HG03575 (cell line): ENCODE measurements around the gene KLF6.

Experiments
- ATAC-seq: cut with Tn5 transposase; IDR thresholded peaks from one replicate; pipeline ENCODE4 v1.9.1; 2021; ENCODE audit not compliant: unreplicated experiment, insufficient number of reproducible peaks, low FRiP score; ENCODE audit errors: extremely low read depth

KLF6 gene

DNA sequence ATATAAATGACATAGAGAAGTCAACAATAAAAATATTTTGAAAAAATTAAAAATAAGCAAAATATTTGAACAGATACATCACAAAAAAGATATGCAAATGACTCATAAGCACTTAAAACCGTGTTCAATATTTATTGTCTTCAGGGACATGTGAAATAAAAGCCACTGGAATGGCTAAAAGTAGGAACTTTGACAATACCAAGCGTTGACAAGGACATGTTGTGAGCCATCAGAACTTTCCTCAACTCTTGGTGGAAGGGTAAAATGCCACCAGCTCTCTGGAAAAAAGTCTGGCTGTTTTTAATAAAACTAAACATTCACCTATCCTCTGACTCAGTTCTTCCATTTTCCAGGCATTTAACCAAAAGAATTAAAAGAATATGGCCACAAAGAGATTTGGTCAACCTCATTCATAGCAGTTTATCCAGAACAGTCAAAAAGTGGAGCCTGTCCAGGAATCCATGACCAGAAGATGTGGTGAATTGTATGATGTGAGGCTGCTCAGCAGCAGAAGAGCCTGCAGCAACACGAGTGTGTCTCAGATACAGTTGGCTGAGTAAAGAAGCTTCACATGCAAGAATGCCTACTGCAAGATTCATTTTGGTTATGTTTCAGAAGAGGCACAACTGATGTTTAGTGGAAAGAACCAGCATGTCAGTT is 7.1 kb upstream of the KLF6 start:
- no peak for ATAC-seq

DNA sequence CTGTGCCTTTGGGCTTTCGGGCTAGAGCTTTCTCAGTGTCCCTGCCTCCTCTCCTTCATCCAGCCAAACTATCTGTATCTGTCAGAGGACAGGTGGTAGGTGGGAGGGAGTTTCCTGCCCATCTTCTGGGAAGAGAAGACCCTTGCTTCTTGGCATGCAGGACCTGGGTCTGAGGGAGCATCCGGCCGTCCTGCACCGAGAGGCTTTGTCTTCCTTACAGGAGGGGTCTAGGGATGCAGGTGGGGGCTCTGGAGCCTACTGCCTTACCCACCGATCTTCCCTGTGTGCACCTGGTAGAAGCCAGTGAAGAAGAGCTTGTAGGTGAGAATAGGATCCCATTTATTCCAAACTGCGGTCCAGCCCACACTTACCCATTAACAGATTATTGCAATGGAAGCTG is 5.8 kb upstream of the KLF6 start:
- ATAC-seq: no peak

DNA sequence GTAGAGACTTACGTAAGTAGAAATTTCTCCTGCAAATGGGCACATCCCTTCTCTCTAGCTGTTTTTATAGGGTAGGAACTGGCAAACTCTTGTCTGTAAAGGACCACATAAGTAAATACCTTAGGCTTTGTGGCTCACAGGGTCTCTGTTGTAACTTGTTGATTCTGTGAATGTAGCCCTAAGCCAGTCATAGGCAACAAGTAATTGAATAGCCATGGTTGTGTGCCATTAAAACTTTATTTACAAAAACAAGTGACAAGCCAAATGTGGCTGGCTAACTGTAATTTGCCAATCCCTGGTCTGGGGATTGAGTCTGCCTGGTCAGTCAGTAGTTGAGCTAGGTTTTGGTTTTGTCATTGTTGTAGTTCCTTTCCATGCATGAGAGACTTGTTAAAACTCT is 5.3 kb upstream of the KLF6 start:
- no peak for ATAC-seq

DNA sequence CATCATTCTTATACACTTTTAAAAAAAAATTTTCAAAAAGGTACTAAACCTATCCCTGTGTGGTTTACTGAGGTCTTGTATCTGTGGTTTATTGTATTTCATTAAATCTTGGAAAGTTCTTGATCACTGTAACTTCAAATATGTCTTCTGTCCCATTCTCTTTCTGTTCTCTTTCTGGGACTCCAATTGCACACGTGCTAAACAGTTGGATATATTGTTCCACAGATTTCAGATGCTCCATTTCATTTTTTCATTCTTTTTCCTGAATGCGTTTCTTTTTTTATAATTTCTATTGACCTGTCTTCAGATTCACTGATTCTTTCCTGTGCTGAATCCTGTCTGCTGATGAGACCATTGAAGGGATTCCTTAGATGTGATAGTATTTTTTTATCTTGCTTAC is 4.6 kb upstream of the KLF6 start:
- ATAC-seq: no peak

DNA sequence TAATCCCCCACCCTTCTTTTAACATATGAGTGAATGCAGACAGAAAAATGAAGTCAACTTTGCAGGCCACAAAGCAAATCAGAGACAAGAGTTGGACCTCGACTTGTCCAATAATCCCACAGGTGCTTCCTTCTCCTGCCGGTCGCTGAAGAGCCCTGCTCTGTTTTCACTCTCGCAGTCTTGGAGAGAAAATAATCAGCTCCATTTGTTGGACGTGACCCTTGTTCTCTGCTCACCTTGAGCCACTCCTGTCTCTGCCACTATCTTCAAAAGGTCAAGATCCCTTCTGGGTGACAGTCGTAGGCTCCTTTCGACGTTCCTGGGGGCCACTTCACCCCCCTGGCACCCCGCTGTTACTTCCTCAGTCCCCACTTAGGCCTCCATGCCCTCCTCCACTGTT is 2.8 kb upstream of the KLF6 start:
- no peak for ATAC-seq

DNA sequence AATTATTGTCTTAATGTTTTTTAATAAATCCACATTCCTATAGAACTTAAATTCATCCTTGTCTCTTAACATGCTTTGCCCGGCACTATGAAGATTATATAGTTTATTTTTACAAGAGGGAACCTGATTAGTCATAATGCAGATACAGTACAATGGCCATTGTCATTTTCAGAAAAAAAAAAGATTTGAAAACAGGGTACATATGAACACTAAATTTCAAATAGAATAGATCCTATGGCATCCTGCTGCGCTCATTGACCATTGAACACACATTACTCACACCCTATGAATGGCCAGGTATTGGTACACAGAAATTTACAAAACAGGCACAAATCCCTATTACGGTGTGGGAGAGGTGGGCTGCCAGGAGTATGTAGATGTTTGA is 2.0 kb upstream of the KLF6 start:
- ATAC-seq: no peak

DNA sequence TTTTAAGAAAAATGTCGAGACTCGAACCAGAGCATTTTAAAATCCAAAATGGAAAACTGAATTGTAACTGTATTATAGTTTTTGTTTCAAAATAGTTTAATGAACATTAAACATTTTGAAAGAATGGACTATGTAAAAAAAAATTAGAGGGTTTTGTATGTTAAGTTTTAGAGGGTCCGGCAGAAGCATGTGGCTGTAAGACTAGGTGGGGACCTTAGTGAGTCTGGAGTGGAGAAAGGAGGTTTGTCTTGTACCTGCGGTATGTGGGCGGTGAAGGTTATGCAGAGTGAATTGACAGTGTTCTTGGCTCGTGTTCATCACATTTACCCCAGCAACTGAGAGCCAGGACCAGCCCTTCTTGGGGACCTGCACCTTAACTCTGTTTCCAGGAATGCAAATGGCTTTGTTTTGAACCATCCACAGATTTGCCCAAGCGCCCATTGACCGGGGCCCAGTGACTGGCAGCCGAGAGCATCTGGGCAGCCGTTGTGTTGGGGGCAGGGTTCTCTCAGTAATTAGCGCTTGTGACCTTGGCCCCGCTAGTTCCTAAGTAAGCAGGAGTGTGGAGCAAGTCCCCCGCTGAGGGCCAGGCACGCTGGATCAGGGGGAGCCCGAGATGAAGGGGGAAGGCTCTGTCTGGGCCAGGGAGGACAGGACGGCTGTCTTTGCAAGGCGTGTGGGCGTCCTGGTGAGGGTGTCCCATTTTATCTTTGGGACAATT is 1.4 kb upstream of the KLF6 start:
- ATAC-seq: no peak

DNA sequence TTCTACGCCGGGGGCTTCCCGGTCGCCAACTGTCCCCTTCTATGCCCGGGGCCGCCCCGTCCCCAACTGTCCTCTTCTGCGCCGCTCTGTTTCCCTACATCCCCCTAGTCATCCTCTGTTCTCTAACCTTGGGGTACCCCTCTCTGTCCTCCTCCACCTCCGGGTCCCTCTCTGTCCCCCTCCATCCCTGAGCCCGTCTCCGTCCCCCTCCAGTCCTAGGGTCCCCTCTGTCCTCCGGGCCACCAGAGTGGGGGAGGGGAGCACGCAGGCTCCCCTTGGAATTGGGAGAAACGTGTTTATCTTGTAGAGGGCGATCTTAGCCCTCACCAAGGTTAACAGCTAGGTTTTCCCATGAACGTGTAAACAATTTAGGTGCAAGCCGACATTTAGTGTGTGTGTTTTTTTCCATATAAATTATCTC is 852 bp upstream of the KLF6 start:
- ATAC-seq: no peak

DNA sequence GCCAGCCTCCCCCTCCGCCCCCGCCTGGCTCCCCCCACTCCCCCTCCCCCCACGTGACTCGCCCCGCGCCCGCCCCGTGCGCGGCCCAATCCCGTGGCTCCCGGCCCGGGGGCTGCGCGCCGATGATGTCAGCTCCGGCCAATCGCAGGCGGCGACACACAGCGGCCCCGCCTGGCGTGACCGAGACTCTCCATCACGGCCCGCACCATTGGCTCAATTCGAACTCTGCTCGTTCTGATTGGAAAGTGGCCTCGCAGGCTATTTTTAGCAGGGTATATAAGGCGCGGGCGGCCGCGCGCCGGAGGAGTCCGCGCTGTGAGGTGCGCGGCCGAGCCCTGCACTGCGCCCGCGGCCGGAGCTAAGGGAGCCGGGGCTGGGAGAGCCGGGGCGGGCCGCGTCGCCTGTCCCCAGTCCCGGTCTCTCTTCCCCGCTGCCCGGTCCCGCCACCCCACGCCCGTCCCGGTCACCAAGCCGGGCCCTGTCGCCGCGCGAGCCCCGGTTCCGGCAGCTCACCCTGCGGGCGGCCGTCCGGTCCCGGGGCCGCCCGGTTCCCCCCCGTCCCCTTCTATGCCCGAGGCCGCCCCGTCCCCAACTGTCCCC is 342 bp upstream of the KLF6 start:
- ATAC-seq: peak; percentile 35

DNA sequence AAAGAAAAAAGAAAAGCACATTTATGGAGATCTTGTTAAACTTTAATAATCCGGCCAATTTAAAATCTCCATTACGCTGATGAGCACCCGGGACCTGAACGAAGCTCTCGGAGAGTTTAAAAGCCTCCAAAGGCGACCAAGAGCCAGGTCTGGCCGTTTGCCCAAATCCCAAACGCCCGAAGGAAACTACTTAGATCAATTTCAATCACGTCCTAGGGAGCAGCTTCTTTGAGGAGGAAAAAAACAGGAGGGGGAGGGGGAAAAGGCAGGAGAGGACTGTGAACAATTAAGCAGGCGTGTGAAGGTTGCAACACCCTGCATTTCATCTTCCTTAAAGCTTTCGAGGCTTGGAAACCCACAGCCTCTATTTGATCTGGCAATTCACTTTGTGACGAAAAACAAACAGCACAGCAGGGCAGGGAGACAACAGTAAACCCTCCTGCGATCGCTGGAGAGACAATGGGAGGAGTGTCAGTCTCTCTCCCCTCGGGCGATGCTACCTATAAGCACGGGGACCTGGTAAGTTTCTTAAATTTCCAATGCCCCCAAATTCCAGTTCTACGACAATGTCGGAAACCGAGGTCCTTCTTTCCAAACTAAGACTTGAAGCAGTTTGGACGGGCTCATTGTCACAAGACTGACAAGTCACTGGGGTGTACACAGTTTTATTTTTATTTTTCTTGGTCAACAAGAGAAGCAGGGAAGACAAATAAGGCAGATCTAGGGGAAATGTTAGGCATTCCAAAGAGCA is 1.2 kb downstream of the KLF6 start:
- no peak for ATAC-seq

DNA sequence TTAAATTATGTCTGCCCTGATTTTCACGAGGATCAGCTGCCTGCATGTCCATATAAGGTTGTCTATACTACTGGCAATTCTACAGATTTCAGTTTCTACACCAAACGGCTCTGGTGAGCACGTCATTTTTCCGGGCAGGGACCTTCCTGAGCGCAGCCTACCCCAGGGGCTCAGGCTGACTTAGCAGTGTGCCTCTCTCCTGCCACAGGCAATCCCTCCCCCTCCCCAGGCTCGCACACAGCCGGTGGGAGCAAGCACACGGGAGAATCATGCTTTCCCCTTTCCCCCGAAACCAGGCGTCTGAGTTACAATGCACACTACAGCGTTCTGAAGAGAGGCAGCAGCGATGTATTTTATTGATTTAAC is 1.7 kb downstream of the KLF6 start:
- no peak for ATAC-seq

DNA sequence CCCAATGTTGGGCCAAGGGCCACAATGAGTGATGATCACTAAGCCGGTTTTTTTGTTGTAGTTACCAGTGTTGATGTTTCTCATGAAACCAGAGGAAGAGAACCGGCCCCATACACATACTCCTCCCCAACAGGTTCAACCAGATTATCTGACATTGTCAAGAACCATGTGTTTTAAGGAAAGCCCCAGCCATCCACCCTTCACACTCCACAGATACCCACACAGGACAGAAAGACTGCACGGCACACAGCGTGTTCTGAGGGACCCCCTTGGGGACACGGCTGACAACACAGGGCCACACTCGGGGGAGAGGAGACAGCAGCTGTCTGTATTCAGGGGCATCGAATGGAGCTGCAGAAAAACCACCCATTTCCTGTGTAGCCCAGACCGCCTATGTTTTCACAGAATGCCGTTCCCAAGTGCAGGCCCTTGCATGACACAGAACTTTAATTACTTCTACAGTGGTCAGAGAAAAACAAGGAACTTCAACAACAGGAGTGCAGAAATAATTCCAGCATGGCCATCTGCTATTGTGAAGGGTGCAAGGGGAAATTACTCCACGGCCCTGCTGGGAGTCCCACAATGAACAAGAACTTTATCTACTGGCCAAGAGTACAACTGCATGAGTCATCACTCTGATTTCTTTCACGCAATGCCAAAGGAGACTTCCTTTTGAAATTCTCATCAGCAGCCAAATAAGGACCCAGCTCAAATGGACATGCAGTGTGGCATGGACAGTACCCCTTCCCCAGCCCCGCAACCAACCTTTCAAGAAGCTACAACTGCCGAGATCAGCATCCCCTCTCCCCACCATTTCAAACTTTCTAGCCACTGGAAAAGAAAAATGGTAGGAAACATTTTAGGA is 2.3 kb downstream of the KLF6 start:
- ATAC-seq: no peak

DNA sequence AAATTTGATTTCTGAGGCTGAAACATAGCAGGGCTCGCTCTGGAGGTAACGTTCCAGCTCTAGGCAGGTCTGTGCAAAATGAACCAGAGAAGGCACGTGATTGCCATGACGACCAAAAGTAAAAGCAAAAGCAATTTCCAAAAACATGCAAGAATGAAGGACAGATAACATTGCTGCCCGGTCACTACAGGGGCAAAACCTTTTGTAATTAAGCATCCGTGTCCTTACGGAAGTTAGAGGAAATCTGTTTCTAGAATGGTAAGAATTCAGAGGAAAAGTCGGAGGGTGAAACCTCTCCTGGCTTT is 2.9 kb downstream of the KLF6 start:
- ATAC-seq: no peak

DNA sequence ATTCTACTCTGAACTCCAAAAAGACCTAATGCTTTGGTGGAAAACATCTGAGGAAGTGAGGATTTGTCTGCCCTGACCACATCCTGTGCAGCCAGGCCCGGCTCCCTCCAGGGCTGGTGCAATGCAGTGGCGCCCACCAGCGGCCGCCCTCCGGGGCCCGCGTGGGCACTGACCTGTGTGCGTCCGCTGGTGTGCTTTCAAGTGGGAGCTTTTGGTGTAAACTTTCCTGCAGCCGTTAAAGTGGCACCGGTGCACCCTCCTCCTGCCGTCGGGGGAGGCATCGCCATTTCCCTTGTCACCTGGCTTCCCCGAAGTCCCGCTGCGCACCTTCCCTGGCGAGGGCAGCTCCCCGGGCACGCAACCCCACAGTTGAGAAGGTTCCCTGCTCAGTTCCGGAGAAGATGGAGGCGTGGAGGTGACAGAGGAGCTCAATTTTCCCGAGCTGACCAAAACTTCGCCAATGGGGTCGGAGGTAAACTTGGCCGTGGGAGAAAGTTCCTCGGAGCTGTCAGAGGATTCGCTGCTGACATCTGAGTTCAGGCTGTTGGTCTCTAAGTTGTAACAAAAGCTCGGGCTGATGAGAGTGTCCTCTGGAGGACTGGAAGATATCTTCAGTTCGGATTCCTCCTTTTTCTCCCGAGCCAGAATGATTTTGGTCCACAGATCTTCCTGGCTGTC is 3.4 kb downstream of the KLF6 start:
- ATAC-seq: no peak

DNA sequence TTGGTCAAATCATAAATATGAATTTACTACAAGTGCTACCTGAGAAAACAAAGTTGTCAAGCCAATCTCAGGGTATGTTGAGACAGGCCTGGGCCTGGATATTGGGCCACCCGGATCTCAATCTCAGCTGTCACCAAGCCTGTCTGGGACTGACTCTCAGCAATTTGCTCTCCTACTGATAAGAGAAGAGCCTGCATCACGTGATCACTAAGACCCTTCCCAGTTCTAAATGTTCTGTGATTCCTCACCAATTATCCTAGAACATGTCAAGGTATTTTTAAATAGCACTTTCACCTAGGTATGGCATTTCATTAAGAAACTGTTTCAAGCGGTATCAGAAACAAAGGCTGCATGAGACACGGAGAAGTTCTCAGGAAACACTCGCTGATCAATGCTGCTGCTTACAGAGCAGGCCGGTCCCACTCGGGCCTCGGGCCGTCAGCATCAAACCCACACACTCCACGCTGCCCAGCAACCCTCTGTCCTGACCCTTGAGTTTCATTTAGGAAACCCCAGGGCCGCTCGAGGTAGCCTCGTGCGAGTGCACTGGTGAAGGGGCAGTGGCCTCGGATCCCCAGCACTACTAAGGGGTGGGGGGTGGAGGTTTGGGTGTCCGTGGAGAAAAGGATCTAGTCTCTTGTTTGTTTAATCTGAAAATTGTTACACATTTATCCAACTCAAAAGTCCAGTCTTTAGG is 4.1 kb downstream of the KLF6 start:
- no peak for ATAC-seq

DNA sequence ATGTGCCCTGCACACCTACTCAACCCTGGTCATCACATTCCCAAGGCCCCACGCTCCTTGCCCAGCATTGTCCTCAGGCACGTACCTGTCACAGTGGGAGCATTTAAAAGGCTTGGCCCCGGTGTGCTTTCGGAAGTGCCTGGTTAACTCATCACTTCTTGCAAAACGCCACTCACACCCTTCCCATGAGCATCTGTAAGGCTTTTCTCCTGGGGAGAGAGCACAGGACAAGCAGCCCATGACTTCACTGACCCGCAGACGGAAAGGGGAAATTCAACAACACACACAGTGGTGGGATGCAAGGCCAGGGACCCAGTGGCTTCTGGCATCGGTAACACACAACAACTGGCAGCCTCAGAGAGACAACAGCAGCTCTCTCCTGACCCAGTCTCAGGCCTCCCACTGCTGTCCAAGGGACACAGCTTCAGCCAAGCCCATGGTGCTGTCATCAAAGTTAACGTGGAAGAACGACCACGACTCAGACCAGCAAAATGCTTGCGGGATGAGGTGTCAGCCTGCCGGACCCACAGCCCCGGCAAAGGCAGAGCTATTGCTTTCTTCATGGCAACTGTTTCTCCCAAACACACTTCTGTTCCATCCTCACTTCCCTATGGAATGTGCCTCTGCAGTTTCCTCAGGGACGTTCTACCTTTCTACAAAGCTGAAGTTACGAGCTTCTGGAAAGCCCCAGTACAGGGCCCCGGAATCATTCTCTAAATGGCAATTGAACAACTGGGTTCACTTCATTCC is 4.8 kb downstream of the KLF6 start:
- no peak for ATAC-seq

DNA sequence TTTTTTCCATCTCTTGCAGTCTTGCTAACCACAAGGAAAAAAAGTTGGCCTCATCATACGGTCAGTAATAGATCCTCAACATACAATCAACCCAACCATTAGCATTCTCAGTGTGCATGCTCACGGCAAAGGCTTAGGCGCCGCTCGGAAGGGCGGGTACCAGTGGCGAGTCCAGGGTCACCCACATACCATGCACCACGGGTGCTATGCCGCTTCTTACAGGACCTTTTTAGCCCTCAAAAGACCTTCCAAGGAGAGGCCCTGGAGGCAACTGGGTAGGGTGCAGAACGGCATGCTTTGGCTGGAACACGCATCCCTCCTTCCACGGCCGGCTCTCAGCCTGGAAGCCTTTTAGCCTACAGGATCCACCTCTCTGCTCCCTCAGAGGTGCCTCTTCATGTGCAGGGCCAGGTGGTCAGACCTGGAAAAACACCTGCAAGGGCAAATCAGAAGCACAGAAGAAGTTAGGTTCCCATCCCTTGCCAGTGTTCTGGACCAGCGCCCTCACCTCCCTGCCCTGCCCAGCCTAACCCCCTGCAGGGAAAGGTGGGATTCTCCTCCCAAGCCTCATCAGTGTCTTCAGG is 5.8 kb downstream of the KLF6 start:
- no peak for ATAC-seq
